ENCODE measurements around the gene SRPK3. TPM values are rescaled to one million over a fixed set of nuclear protein-coding genes. Genes with fewer than 3 reads are reported as not detected.
"Not testable (repeated sequence)": the region's sequence is repeated elsewhere in the genome, so short reads cannot be mapped to it uniquely, and the experiment has no call there.

The SRPK3 gene
- polyA plus RNA-seq, 6 donors from 2014 or later: 0.08 TPM; not detected in 5

DNA sequence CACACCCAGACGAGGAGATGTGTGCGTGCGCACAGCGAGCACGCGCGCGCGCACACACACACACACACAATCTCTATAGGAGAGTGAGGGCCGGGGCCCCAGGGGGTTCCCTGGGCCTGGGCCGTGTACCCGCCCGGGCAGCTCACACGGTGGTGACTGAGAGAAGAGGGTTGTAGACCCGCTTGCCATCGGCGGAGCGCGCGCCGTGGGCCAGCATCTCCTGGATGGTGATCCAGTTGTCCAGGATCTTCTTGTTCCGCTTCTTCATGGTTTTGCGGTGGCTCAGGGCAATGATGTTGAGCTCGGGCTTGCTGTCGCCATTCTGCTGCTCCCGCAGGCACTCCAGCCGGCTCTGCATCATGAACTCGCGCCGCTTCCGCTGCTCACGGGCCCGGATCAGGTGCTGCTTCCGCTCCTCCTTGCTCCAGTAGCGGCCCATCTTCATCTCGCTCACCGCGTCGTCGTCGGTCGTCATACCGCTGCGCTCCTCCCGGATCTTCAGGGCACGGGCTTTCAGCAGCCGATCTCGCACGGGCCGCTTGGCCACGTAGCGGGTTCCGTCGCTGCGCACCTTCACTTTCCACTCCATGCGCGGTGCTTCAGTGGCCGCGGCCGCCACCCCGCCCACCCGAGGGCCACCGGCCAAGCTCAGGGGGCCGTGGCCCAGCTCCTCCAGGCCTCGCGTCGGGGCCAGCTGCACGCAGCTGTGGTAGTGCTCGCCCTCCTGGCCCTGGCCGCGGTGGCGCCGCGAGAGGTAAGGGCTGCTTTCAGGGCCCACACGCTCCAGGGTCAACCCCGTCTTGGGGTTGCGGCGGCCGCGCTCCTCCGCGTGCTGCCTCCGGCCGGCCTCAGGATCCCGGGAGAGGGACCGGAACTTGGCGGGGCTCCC is 22.6 kb downstream of the SRPK3 start:
- H3K9me3 Mint-ChIP-seq: peaks cover 0 to 3% (median 0%) of the 10 kb centered on the region in 7 donors
- no peak overlapping the region for H3K4me3 Mint-ChIP-seq
- H3K27me3 Mint-ChIP-seq: peaks cover 0 to 8% (median 0%) of the 10 kb centered on the region in 3 donors
- ATAC-seq (ENCODE audit: low read depth in 2 of 2) (no peak), DNase-seq (no peak)
- H3K4me1 Mint-ChIP-seq: no peaks in the 10 kb centered on the region
- H3K27ac Mint-ChIP-seq: peak overlapping the region in 1 of 6 donors; percentile 34
- peaks cover 0 to under 1% of the 10 kb centered on the region in 2 donors for H3K36me3 Mint-ChIP-seq

DNA sequence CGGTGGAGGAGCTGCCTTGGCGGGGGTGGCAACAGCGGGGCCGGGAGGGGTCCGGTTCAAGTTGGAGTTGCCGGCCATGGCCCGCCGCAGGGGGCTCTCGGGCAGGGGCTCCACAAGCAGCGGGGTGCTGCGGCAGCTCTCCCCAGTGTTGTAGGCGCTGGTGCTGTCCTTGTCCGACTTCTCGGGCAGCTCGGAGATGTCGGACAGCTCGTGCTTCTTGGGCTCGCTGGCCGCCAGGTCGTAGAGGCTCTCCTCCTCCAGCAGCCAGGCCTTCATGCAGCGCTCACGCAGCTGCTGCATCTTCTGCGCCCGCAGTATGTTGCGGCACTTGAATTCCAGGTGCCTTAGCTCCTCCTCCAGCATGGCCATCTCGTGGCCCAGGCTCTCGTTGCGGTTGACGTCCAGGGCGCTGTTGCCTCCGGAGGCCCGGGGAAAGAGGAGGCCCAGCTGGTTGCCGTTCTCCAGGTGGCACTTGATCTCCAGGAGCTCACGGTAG is 23.3 kb downstream of the SRPK3 start:
- DNase-seq: no peak
- Mint-ChIP-seq H3K4me3 (peak overlapping the region in 1 of 8 donors; percentile 41), H3K36me3 (no peaks in the 10 kb centered on the region), H3K4me1 (no peaks in the 10 kb centered on the region), H3K27ac (no peak overlapping the region), H3K27me3 (peaks cover 0 to 8% (median 0%) of the 10 kb centered on the region in 3 donors), H3K9me3 (peaks cover 0 to 3% (median 0%) of the 10 kb centered on the region in 7 donors)
- ATAC-seq (ENCODE audit: low read depth in 2 of 2): no peak

GRCh38 chrX:153804621-153805020 is 23.8 kb downstream of the SRPK3 start:
- Mint-ChIP-seq H3K27ac (no peak overlapping the region), H3K27me3 (peaks cover 0 to 8% (median 0%) of the 10 kb centered on the region in 3 donors), H3K4me3 (no peak overlapping the region), H3K36me3 (no peaks in the 10 kb centered on the region), H3K9me3 (peaks cover 0 to 3% (median 0%) of the 10 kb centered on the region in 7 donors), H3K4me1 (no peaks in the 10 kb centered on the region)
- DNase-seq (no peak), ATAC-seq (ENCODE audit: low read depth in 2 of 2) (no peak)

DNA sequence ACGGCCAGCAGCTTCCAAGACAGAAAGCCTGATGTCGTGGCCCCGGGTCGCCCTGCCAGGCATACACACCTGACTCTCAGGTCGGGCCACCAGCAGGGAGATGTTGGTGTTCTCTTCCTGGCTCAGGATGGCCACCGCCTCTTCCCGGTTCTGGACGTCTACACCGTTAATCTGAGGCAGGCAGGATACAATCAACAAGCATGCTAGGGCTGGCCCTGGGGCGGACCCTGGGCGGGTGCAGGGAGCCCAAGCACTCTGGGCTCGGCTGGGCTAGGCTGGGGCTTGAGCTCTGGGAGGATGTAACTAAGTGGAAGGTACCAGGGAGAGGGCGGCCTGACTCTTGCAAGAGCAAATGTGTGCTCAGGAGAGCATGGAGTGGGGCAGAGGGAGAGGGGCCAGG is 24.6 kb downstream of the SRPK3 start:
- ATAC-seq (ENCODE audit: low read depth in 2 of 2) (no peak), DNase-seq (no peak)
- H3K27ac Mint-ChIP-seq: no peak overlapping the region
- H3K36me3 Mint-ChIP-seq: no peaks in the 10 kb centered on the region
- H3K4me3 Mint-ChIP-seq: peak overlapping the region in 1 of 8 donors; percentile 53
- H3K27me3 Mint-ChIP-seq: peaks cover 0 to 8% (median 0%) of the 10 kb centered on the region in 3 donors
- H3K4me1 Mint-ChIP-seq: no peaks in the 10 kb centered on the region
- peaks cover 0 to 3% (median 0%) of the 10 kb centered on the region in 7 donors for H3K9me3 Mint-ChIP-seq

- Mint-ChIP-seq H3K4me3 (no peak overlapping the region), H3K27ac (no peak overlapping the region), H3K36me3 (no peaks in the 10 kb centered on the region), H3K27me3 (peaks cover 8 to 17% (median 9%) of the 10 kb centered on the region in 3 donors), H3K9me3 (peaks cover 0 to 3% (median 0%) of the 10 kb centered on the region in 7 donors), H3K4me1 (no peaks in the 10 kb centered on the region)
- ATAC-seq (ENCODE audit: low read depth in 2 of 2) (no peak), DNase-seq (no peak)
Observed at GRCh38 chrX:153806999-153807575, 26.2 kb downstream of the SRPK3 start.

- no peak overlapping the region for H3K27ac Mint-ChIP-seq
- DNase-seq: no peak
- H3K4me1 Mint-ChIP-seq: no peaks in the 10 kb centered on the region
- ATAC-seq (ENCODE audit: low read depth in 2 of 2): no peak
- peaks cover 0 to 3% (median 0%) of the 10 kb centered on the region in 7 donors for H3K9me3 Mint-ChIP-seq
- peaks cover 10 to 26% (median 13%) of the 10 kb centered on the region in 3 donors for H3K27me3 Mint-ChIP-seq
- no peaks in the 10 kb centered on the region for H3K36me3 Mint-ChIP-seq
- H3K4me3 Mint-ChIP-seq: peak overlapping the region in 1 of 8 donors; percentile 76
Observed at GRCh38 chrX:153807976-153808375, 27.1 kb downstream of the SRPK3 start.

- Mint-ChIP-seq H3K27me3 (peaks cover 20 to 51% (median 34%) of the 10 kb centered on the region in 3 donors), H3K27ac (no peak overlapping the region), H3K9me3 (peaks cover 0 to 3% (median 1%) of the 10 kb centered on the region in 7 donors), H3K36me3 (no peaks in the 10 kb centered on the region), H3K4me3 (no peak overlapping the region), H3K4me1 (peaks cover 8 to 16% (median 14%) of the 10 kb centered on the region in 3 donors)
- DNase-seq (no peak), ATAC-seq (ENCODE audit: low read depth in 2 of 2) (no peak)
Observed at GRCh38 chrX:153812220-153812619, 31.4 kb downstream of the SRPK3 start.

- peaks cover 0 to 4% (median 0%) of the 10 kb centered on the region in 7 donors for H3K9me3 Mint-ChIP-seq
- ATAC-seq (ENCODE audit: low read depth in 2 of 2) (no peak), DNase-seq (no peak)
- peaks cover 22 to 50% (median 40%) of the 10 kb centered on the region in 3 donors for H3K27me3 Mint-ChIP-seq
- no peak overlapping the region for H3K27ac Mint-ChIP-seq
- peaks cover 10 to 16% (median 14%) of the 10 kb centered on the region in 3 donors for H3K4me1 Mint-ChIP-seq
- no peak overlapping the region for H3K4me3 Mint-ChIP-seq
- H3K36me3 Mint-ChIP-seq: no peaks in the 10 kb centered on the region
Observed at GRCh38 chrX:153813161-153813560, 32.3 kb downstream of the SRPK3 start.

GRCh38 chrX:153814591-153815315 is 33.9 kb downstream of the SRPK3 start:
- Mint-ChIP-seq H3K27me3 (peaks cover 22 to 49% (median 44%) of the 10 kb centered on the region in 3 donors), H3K4me3 (peak overlapping the region in 1 of 8 donors; percentile 38), H3K36me3 (no peaks in the 10 kb centered on the region), H3K9me3 (peaks cover 0 to 6% (median 0%) of the 10 kb centered on the region in 7 donors), H3K27ac (peak overlapping the region in 1 of 6 donors; percentile 27), H3K4me1 (peaks cover 14 to 18% (median 14%) of the 10 kb centered on the region in 3 donors)
- DNase-seq (no peak), ATAC-seq (ENCODE audit: low read depth in 2 of 2) (peak in 1 of 2 donors; percentile 38)

GRCh38 chrX:153816831-153817690 is 36.2 kb downstream of the SRPK3 start:
- ATAC-seq (ENCODE audit: low read depth in 2 of 2): peak; percentile 32 to 48
- Mint-ChIP-seq H3K9me3 (peaks cover 0 to 5% (median 0%) of the 10 kb centered on the region in 7 donors), H3K36me3 (no peaks in the 10 kb centered on the region), H3K27me3 (peaks cover 14 to 42% (median 41%) of the 10 kb centered on the region in 3 donors), H3K27ac (no peak overlapping the region), H3K4me3 (peak overlapping the region in 3 of 8 donors; percentile 62 to 78 (median 73)), H3K4me1 (peaks cover 18 to 28% (median 19%) of the 10 kb centered on the region in 3 donors)
- DNase-seq: no peak

- not testable (repeated sequence) for DNase-seq; H3K9me3 Mint-ChIP-seq; H3K36me3 Mint-ChIP-seq; ATAC-seq (ENCODE audit: low read depth in 2 of 2)
- Mint-ChIP-seq H3K27me3 (peaks cover 11 to 44% (median 31%) of the 10 kb centered on the region in 3 donors), H3K4me1 (peaks cover 21 to 34% (median 26%) of the 10 kb centered on the region in 3 donors), H3K27ac (peak overlapping the region in 1 of 6 donors; percentile 28), H3K4me3 (peak overlapping the region in 3 of 8 donors; percentile 8 to 59 (median 9))
Observed at GRCh38 chrX:153818064-153818463, 37.2 kb downstream of the SRPK3 start.

Data from naive B cell (primary cell).